Effector memory CD4-positive, alpha-beta T cell (primary cell): ENCODE measurements around the gene VASP.

ENCODE experiments used
- DNase-seq, 3 donors: peaks; one replicate each; pipeline ENCODE4 v3.0.0-alpha.2; 2020
- H3K27ac ChIP-seq: 2 replicates; pipeline ENCODE4 v1.7.0; 2013; ENCODE audit warnings: mild to moderate bottlenecking, low read length, moderate library complexity; ENCODE audit not compliant: insufficient read depth, poor library complexity, severe bottlenecking
- H3K27me3 ChIP-seq: replicated peaks from 2 replicates; pipeline ENCODE4 v1.7.0; 2013; ENCODE audit warnings: mild to moderate bottlenecking, low read length; ENCODE audit not compliant: insufficient read depth, control insufficient read depth, poor library complexity, severe bottlenecking
- H3K36me3 ChIP-seq: 2 replicates; pipeline ENCODE4 v1.7.0; 2013; ENCODE audit warnings: mild to moderate bottlenecking, low read length, moderate library complexity; ENCODE audit not compliant: control insufficient read depth, insufficient read depth
- H3K4me1 ChIP-seq: 2 replicates; pipeline ENCODE4 v1.7.0; 2013; ENCODE audit warnings: low read length, mild to moderate bottlenecking; ENCODE audit not compliant: control insufficient read depth, insufficient read depth, poor library complexity, severe bottlenecking
- H3K4me3 ChIP-seq: 2 replicates; pipeline ENCODE4 v1.7.0; 2013; ENCODE audit warnings: low read length, low read depth, mild to moderate bottlenecking; ENCODE audit not compliant: insufficient read depth, poor library complexity, severe bottlenecking
- H3K9me3 ChIP-seq: 2 replicates; pipeline ENCODE4 v1.7.0; 2013; ENCODE audit warnings: mild to moderate bottlenecking, low read length, moderate library complexity; ENCODE audit not compliant: control insufficient read depth

VASP gene

DNA sequence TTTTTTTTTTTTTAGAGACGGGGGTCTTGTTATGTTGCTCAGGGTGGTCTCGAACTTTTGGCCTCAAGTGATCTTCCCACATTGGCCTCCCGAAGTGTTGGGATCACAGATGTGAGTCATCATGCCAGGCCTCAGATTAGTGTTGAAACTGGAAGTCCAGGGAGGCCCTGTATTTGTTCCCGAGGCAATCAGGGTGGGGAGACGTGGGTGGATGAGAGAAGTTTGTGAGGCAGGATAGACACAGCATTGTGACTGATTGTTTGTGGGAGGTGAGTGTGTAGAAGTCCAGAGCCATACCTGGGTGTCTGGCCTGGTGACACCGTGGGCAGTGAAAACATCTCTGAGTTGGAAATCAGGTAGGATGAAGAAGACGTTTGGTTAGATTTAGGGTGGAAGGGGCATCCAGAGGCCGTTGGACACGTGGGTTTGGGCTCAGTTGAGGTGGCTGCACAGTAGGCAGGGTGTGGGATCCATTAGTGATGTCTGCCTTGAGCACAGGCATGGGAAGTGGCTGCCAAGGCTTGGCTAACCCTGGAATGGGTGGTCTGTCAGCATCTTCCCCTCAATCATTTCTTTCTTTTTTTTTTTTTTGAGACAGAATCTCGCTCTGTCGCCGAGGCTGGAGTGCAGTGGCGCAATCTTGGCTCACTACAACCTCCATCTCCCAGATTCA lies 22.9 kb upstream of the VASP start:
- H3K27ac ChIP-seq = no peak overlapping the region

GRCh38 chr19:45485305-45486077 lies 21.8 kb upstream of the VASP start:
- H3K4me1 ChIP-seq = peaks cover 4% of the 10 kb centered on the region
- peak overlapping the region; percentile 50 for H3K27ac ChIP-seq
- no peaks in the 10 kb centered on the region for H3K27me3 ChIP-seq
- H3K4me3 ChIP-seq = peak overlapping the region; percentile 79
- H3K36me3 ChIP-seq = no peaks in the 10 kb centered on the region
- DNase-seq = peak; percentile 90 to 96 (median 91)
- no peaks in the 10 kb centered on the region for H3K9me3 ChIP-seq

More for the DNA sequence above, 22.9 kb upstream of the VASP start:
- Histone ChIP-seq H3K27me3 (no peaks in the 10 kb centered on the region), H3K36me3 (no peaks in the 10 kb centered on the region), H3K4me1 (peaks cover 4% of the 10 kb centered on the region), H3K4me3 (no peak overlapping the region), H3K9me3 (no peaks in the 10 kb centered on the region)
- DNase-seq = no peak

DNA sequence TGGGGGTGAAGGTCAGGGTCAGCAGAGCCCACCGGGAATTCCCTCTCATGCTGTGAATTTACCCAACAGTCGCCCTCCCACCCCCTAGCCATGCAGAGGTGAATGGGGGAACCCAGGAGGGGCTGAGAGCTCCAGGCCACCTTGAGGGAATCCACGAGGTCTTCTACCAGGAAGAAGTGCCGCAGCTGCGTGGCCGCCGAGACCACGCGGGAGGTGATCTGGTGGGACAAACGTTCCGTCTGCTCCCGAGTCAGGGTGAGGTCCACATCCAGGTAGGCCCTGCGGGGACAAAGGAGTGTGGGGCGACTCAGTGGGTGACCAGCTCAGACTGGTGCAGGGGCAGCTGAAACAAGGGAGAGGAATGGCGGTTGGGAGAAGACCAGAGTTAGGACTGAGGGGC lies 18.6 kb upstream of the VASP start:
- no peaks in the 10 kb centered on the region for H3K9me3 ChIP-seq
- DNase-seq = no peak
- no peak overlapping the region for H3K4me3 ChIP-seq
- H3K36me3 ChIP-seq = no peaks in the 10 kb centered on the region
- H3K4me1 ChIP-seq = peaks cover 14% of the 10 kb centered on the region
- no peak overlapping the region for H3K27ac ChIP-seq
- H3K27me3 ChIP-seq = peaks cover 10% of the 10 kb centered on the region

- no peak overlapping the region for H3K27ac ChIP-seq
- H3K4me3 ChIP-seq = no peak overlapping the region
Measured at GRCh38 chr19:45489216-45489855, 17.9 kb upstream of the VASP start.

GRCh38 chr19:45492137-45492626 lies 15.1 kb upstream of the VASP start:
- no peaks in the 10 kb centered on the region for H3K36me3 ChIP-seq
- peaks cover 21% of the 10 kb centered on the region for H3K4me1 ChIP-seq
- peaks cover 10% of the 10 kb centered on the region for H3K27me3 ChIP-seq
- H3K4me3 ChIP-seq = no peak overlapping the region
- no peak for DNase-seq
- no peak overlapping the region for H3K27ac ChIP-seq
- no peaks in the 10 kb centered on the region for H3K9me3 ChIP-seq

More at GRCh38 chr19:45489216-45489855, 17.9 kb upstream of the VASP start:
- Histone ChIP-seq H3K4me1 (peaks cover 14% of the 10 kb centered on the region), H3K27me3 (peaks cover 10% of the 10 kb centered on the region), H3K9me3 (no peaks in the 10 kb centered on the region), H3K36me3 (no peaks in the 10 kb centered on the region)
- DNase-seq = no peak

GRCh38 chr19:45492627-45493470 lies 14.4 kb upstream of the VASP start:
- H3K4me3 ChIP-seq = no peak overlapping the region

DNA sequence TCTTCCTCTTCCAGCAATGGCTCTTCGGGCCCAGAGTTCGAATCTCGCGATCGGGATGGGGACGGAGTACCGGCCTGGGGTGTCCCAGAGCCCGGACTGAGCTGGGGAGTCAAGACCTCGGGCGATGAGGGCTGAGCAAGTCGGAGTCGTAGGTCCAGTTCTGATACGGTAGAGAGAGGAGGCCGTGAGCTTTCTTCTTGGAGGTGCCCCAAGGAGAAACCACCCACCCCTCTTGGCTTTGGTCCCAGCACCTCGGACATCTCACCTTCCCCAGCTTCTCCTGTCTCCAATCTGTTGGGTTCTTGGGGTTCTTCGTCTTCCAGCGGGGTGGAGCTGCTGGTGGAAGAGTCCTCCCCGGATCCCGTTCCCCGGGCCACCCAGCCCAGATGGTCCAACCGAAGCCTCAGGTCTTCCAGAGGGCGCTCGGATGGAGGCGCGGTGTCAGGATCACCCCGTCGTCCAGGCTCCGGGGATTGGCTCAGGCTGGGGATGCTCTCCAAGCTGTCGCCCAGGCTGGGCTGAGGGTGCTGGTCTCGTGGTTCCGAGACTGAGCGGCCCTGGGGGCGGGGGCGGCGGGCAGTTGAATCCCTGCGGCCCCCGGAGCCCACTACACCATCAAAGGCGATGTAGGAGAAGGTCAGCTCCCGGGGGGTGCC lies 12.9 kb upstream of the VASP start:
- DNase-seq = no peak
- H3K36me3 ChIP-seq = no peaks in the 10 kb centered on the region
- peaks cover 39% of the 10 kb centered on the region for H3K4me1 ChIP-seq

More at GRCh38 chr19:45492627-45493470, 14.4 kb upstream of the VASP start:
- H3K27me3 ChIP-seq = peaks cover 10% of the 10 kb centered on the region
- H3K9me3 ChIP-seq = no peaks in the 10 kb centered on the region
- no peak overlapping the region for H3K27ac ChIP-seq
- DNase-seq = no peak
- H3K36me3 ChIP-seq = no peaks in the 10 kb centered on the region
- H3K4me1 ChIP-seq = peaks cover 24% of the 10 kb centered on the region

DNA sequence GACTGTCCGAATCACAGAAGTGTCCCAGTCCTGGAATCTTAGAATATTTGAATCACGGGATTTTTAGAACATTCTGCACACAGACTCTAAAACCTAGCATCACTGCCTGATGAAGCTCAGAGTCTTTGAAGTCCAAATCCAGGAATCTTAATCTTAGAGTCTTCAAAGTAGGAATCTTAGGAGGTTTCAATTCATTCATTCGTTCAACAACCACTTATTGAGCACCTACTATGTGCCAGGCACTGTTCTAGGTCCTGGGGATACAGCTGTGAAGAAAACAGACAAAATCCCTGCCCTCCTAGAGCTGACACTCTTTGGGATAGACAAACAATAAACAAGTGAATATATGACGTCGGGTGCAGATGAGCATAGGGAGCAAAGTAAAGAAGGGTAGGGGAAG lies 12.1 kb upstream of the VASP start:
- Histone ChIP-seq H3K4me1 (peaks cover 41% of the 10 kb centered on the region), H3K4me3 (no peak overlapping the region), H3K27me3 (peaks cover 10% of the 10 kb centered on the region), H3K36me3 (no peaks in the 10 kb centered on the region), H3K27ac (no peak overlapping the region), H3K9me3 (no peaks in the 10 kb centered on the region)
- no peak for DNase-seq

More for the DNA sequence above, 12.9 kb upstream of the VASP start:
- H3K9me3 ChIP-seq = no peaks in the 10 kb centered on the region
- peaks cover 10% of the 10 kb centered on the region for H3K27me3 ChIP-seq
- no peak overlapping the region for H3K4me3 ChIP-seq
- H3K27ac ChIP-seq = no peak overlapping the region

DNA sequence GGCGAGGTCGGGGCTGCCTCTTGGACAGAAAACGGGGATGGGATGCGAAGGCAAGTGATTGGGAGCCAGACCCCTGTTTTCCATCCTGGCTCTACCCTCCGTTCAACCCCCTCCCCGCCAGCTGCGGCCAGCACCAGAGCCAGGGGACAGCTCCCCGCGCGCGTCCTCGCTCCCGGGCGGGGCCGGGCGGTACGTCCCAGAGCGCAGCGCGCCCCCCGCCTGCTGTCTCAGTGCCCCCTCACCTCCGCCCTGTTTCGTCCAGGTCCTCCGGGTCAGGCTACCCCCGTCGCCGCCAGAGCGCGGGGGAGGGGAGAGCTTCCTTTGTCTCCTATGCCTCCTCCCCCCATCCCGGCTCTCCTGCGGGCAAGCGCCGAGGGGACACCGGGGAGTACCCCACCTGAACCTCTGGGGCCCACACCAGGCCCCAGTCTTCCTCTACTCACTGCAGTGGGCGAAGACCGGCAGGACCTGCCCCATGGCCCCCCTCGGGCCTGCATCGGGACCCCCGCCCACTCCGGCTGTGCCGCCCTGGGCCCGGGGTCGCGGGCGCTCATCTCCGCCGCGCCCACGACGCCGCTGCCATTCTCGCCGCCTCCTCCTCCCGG lies 10.8 kb upstream of the VASP start:
- Histone ChIP-seq H3K27ac (no peak overlapping the region), H3K4me3 (peak overlapping the region; percentile 71), H3K4me1 (peaks cover 41% of the 10 kb centered on the region), H3K9me3 (no peaks in the 10 kb centered on the region), H3K27me3 (peaks cover 10% of the 10 kb centered on the region), H3K36me3 (no peaks in the 10 kb centered on the region)
- no peak for DNase-seq
